ENCODE data around the gene GPC3.
"Not testable (repeated sequence)": the region's sequence is repeated elsewhere in the genome, so short reads cannot be mapped to it uniquely, and the experiment has no call there.

GPC3 gene

DNA sequence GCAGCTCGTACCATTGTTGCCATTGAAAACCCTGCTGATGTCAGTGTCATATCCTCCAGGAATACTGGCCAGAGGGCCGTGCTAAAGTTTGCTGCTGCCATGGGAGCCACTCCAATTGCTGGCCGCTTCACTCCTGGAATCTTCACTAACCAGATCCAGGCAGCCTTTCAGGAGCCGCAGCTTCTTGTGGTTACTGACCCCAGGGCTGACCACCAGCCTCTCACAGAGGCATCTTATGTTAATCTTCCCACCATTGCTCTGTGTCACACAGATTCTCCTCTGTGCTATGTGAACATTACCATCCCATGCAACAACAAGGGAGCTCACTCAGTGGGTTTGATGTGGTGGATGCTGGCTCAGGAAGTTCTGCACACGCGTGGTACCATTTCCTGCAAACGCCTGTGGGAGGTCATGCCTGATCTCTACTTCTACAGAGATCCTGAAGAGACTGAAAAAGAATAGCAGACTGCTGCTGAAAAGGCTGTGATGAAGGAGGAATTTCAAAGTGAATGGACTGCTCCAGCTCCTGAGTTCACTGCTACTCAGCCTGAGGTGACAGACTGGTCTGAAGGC is 222.3 kb downstream of the GPC3 start:
- DNase-seq (ENCODE audit: low read depth), result not testable (repeated sequence)

DNA sequence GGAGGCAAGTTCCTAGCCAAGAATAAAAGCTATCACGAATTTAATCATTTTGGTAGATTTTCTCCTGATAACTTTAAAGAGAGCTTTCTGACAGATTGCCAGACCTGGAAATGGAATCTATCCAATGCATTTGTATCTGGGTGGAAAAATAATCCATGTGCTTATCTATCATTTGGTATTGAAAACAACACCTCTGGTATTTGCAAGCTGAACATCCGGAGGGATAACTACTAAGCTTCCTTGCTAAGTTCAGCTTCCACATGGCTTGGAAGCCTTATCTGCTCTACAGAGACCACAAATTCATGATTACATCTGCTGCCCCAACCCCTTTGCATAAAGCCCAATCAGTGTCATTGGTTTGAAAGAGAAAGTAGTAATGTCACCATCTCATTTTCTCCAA is 230.7 kb downstream of the GPC3 start:
- DNase-seq (ENCODE audit: low read depth), result no peak

DNA sequence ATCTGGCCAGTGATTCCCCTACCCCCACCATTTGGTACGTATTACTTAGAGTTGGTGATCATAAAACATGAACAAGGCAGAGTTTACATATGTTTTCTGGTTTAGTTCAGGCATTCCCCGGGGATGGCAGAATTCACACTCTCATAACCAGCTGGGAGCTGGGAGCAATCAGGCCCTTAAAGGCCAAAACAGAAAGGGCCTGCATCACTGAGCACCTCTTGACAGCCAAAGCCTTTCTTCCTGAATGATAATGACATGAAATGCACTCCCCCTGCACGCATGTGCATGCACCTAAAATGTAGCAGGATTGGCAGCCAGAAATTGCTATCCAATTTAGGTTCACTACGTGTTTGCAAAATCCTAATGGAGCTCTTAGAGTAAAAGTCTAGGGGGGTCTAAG is 235.4 kb downstream of the GPC3 start:
- DNase-seq (ENCODE audit: low read depth), result no peak

DNA sequence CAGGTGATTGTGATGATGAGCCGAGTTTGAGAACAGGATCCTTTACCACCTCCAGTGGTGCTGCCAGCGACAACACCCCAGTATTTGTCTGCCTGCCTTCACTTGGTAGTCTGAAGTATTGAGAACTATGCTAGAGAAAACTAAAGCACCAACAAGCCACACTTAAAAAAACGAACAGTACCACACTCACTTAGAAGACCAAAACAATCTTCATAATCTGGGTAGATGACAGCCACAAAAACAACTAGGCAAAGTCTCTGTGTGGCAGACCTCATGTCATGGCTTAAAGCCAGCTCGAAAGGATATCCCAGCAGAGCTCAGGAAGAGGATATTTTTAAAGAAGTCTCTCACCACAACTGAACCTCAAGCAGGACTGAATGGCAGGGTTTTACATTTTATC is 236.0 kb downstream of the GPC3 start:
- no peak for DNase-seq (ENCODE audit: low read depth)

DNA sequence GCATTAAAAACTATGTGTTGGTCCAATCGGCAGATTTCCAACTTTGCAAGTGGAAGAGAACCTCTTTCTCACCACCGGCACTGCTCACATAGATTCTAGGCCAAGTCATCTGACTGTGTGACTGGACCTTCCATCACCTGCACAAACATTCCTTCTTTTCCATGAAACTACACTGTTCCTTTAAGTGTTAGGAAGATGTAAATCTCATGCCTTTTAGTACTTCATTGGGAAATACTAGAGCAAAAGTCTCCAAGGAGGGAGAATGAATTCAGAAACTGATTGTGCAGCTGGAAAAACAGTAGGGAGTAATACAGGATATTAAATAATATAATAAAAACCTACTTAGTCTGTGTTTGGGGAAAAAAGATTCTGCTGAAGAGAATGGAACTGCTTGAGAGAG is 238.2 kb downstream of the GPC3 start:
- no peak for DNase-seq (ENCODE audit: low read depth)

DNA sequence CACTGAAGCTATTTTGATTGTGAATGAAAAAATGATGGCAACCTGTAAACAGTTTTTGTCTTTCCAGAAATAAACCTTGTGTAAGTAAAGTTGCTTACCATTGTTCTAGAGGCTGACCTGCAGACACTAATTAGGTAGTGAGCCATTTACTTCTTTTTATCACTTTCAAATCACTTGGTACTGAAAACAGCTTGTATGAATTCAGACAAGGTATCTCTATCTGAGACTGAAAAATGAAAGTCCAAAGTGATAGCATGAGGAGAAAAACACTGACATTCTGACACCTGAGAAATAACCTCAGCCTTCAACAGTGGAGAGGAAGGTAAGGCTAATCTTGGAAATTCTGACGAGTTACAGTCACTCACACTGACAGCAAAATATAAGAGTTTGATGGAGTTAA is 238.8 kb downstream of the GPC3 start:
- no peak for DNase-seq (ENCODE audit: low read depth)

DNA sequence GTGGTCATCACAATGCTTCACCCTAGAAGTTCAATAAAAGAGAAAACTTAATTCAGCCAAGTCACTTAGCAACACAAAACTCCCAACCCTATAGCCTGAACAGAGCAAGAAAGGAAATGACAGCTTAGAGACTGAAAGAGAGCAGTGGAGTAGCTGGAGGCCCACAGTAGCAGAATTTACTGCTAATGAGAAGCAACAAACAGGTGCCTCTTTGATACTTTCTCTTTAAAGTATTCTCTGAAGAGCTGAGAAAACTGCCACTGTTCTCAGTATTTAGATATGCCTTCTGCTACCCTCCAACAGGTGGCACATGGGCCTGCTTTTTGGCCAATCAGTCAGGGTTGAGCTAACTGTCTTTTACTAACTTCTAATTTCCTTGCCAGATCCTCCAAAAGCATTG is 240.0 kb downstream of the GPC3 start:
- DNase-seq (ENCODE audit: low read depth), result no peak

DNA sequence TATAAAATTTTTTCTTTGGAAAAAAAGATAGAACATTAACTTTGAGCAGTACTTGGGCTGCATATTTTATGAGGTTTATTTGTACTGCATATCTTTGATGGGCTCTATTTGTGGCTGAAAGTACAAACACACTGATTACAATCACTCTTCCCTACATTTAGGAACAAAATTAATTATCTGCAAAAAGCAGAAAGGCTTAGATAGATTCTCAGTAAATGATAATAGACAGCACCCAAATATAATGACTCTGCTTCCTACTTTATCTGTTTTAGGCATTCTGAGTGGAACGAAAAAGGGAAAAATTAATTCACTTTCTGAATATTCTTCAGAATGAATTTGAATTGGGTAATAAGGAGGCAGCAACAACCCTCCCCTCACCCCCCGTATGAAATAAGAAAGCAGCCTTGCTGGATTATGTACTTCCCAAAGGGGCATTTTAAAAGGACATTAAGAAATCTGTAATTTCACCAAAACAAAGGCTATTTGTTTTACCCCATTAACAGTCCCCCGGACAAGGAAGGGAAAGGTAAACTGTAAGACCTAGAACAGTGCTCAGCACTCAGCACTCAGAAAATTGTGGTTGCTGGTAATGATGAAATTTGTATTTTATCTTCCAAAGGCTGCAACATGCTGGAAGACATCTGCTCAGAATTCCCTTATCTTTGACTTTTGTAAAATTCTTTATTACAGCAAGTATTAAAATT is 242.6 kb downstream of the GPC3 start:
- DNase-seq (ENCODE audit: low read depth), result no peak

DNA sequence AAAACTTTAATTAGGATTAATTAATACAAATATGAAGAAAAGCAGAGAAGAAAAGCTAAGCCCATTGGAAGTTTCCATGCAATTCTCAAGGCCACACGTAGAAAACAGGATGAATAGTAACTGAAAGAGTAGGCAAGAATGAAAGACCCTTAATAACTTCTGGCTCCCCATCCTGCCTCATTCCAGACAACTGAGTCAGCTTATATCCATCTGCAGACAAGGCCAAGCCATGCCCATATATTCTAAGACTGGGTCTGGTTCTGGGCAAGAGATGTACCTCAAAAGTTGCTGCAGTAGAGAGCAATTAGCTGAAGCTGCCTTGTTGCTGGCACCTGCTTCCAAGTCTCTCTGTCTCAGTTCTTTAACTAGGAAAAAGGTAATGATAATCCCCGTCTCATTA is 244.1 kb downstream of the GPC3 start:
- no peak for DNase-seq (ENCODE audit: low read depth)

DNA sequence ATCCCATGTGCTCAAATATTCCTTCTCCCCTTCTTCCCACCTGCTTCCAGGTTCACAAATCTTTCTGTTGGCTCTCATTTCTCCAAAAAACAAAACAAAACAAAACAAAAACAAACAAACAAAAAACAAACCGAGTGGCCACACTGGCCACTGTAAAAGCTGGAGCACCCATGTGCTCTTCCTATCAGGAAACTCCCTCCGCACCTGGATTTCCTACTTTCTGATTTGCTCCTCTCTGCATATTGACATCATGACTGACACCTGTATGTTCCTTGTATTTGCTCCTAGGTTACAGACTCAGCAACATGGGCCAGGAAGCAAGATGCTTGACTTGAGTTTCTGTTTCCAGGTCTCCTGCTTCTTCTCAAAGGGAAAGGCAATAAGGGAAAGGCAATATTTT is 258.8 kb downstream of the GPC3 start:
- no peak for DNase-seq (ENCODE audit: low read depth)

DNA sequence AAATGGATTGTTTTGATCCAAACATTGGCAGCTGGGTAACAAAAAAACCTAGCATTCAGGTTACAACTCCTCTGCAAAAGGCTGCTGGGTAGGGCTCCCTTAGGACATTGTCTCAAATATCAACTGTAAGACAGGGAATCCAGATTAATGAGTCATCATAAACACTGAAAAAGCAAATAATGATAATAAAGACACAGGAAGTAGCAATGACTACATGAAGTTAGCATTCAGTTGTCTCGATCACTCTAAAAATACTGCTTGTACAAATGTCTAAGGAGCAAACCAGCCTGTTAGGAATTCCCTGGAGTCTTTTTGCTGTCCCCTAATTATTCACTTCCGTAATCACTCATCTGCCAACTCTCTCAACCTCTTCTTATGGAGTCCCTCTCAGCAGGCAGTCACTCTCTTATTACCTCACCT is 259.2 kb downstream of the GPC3 start:
- DNase-seq (ENCODE audit: low read depth), result no peak

DNA sequence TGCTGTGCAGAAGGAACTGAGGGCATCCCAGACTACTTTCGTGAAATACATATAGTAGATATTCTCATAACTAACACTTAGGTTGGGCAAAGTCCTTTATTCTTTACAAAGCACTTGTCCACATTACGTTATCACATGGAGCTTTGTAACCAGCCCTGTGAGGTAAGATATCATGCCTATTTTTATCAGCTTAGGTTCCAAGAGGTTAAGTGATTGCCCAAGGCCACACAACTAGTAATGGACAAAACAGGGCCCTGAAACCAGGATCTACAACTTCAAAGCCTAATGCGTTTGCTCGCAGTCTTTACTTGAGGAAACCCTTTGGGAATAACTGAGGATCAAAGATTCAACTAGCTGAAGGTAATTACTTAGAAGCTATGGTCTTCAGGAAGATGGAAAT is 261.5 kb downstream of the GPC3 start:
- no peak for DNase-seq (ENCODE audit: low read depth)

DNA sequence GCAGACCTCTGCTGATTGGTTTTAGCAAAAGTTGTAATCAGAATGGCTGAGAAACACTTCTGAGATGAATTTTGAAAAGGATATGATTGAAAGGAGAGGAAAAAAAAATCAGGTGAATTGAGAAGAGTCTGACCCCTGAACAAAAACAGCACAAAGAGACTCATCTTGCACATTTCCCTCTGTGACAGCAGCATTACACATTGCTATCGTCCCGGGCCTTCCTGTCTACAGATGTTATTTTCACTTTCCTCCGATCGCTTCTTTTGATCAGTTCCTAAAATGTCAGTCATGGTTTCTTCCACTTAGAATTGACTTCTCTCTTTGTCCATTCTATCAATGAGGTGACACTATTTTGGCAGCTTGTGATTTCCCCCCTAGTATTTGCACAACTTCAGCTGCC is 262.6 kb downstream of the GPC3 start:
- no peak for DNase-seq (ENCODE audit: low read depth)

DNA sequence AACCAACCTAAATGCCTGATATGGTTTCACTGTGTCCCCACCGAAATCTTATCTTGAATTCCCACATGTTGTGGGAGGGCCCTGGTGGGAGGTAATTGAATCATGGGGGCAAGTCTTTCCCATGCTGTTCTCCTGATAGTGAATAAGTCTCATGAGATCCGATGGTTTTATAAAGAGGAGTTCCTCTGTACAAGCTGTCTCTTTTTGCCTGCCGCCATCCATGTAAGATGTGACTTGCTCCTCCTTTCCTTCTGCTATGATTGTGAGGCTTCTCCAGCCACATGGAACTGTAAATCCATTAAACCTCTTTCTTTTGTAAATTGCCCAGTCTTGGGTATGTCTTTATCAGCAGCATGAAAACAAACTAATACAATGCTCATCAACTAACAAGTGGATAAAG is 265.1 kb downstream of the GPC3 start:
- not testable (repeated sequence) for DNase-seq (ENCODE audit: low read depth)

DNA sequence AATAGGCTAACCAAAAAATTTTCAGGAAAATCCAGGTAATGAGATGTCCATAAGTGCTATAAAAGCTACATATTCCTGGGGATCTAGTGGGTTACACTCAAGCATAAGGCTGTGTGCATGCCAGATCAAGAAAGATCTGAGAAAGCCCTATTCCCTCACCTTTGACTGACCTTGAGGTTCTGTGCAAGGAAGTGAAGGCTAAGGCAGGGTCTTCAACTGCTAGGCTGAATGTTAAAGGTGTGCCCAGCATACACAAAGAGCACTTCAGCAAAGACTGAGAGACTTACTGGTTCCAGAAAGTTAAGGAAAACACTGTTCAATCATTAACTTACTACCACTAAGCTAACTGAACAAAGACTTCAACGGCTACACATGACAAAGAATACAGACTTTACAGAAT is 269.7 kb downstream of the GPC3 start:
- no peak for DNase-seq (ENCODE audit: low read depth)

DNA sequence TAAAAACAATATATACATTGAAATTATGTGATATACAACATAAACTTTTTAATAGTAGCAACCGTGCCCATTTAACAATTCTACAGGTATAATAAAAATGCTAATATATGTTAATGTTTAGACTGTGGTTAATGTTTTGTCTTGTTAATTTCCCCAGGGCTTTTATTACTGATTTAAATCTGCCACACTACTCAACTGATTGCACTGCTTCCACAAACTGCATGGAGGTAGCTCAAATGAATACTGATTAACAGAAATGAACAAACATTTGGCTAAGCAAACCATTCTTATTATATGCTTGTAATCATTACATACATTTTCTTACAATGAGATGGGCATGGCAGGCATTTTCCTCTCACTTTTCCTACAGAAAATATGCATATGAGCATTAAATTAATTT is 275.9 kb downstream of the GPC3 start:
- no peak for DNase-seq (ENCODE audit: low read depth)

DNA sequence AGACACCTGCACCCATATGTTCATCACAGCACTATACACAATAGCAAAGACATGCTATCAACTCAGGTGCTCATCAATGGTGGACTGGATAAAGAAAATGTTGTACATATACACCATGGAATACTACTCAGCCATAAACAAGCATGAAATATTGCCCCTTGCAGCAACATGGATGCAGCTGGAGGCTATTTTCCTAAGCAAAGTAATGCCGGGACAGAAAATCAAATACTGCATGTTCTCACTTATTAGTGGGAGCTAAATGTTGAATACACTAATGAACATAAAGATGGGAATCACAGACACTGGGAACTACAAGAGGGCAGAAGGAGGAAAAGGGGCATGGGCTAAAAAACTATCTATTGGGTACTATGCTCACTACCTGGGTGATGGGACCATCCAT is 278.5 kb downstream of the GPC3 start:
- no peak for DNase-seq (ENCODE audit: low read depth)

DNA sequence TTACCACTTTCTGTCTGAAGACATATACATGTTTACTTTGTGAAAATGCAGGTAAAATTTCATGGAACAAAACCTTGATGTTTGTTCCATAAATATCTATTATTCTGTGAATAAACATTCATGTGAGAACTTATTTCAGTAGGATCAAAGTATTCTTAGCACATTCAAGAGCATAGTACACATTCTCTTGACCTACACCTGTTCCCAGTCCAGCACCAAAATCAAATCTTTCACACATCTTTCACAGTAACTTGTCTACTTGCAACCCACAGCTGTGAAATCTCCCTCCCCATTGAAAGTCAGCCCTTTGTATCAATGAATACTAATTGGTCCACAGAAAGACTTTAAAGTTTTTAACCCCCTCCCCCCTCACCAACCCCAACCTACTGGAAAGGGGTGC is 283.2 kb downstream of the GPC3 start:
- DNase-seq (ENCODE audit: low read depth), result no peak

DNA sequence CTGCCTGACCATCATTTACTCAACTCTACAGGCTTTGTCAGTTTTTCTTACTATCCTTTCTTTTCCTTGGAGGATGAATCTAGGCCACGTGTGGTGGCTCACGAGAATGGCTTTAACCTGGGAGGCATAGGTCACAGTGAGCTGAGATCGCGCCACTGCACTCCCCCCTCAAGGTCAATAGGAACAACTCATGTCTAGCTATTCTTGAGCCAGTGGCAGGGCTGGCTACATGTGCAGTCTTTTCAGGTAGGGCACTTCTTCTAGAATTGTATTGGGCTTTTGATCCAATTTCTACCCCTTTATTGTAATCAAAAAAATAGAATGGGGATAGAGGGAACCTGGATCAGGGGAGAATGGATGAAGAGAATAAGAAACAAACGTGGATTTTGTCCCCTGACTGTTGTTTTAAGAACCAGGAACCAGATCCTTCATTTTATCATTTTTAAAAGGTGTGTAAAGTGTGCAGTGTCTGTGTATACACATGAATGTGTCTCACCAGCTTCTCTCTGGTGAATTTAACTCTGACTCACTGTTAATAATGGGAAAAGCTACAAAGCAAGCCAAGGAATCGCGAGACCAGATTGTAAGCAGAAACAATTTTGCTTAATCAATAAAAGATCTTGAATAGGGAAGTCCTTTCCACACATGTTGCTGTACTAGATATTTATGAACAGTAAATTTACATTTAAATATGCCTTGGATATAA is 286.2 kb downstream of the GPC3 start:
- no peak for DNase-seq (ENCODE audit: low read depth)

DNA sequence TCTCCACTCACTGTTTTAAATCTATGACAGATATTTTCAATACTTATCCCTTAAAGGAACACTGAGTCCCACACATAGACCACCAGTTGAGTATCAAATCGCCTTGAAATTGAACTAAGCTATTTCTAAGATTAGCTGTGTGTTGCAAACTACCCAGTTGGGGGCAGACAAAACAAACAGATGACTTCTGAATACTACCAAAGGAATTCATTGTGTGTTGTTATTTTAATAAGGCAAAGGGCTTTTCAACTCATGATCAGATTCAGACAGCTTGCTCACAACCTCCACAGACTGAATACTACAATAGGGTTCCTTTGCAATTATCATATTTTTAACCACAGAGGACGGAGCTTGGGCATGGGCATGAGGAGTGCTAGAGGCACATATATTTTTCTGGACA is 287.1 kb downstream of the GPC3 start:
- DNase-seq (ENCODE audit: low read depth), result no peak

DNA sequence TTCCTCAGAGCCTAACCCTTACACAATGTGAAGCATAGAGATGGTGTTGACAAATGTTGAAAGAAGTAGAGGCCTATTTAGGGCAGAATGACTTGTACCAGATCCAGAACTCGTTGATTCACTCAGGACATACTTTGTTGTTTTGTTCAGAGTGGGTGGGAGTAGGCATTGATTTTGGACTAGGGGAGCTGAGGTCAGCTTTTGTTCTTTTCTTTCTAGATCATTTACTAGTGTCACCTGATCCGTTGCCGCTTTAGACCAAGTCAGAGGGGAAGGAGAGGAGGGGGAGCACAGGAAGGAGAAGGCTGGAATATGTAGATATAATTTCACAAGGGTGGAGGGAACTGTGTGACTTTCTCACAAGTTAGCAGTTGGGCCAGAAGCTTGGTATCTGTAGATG is 287.7 kb downstream of the GPC3 start:
- no peak for DNase-seq (ENCODE audit: low read depth)

DNA sequence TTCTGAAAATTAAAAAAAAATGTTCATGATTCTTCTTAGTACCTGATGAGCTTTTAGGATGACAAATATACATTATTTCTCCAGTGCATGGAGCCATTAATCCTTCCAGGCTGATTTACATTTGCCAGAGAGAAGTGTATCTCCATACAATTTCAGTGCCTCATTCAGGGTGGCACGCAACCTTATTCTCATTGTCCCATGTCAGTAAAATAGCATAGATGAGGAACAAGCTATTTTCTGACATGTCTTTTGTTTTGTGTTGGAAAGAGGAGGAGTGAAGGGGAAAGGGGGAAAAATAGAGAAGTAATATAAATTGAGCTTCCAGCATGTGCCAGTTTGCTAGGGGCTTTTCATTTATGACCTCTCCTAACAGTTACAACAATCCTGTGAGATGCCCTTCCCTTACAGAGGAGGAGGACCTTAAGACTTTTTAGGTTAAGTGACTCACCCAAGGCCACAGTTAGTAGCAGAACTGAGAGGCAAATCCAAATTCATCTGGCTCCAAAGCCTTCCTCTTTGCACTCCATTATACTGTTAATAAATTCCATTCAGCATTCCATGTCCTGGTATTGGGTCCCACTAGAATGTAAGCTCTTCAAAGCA is 295.3 kb downstream of the GPC3 start:
- DNase-seq (ENCODE audit: low read depth), result no peak

DNA sequence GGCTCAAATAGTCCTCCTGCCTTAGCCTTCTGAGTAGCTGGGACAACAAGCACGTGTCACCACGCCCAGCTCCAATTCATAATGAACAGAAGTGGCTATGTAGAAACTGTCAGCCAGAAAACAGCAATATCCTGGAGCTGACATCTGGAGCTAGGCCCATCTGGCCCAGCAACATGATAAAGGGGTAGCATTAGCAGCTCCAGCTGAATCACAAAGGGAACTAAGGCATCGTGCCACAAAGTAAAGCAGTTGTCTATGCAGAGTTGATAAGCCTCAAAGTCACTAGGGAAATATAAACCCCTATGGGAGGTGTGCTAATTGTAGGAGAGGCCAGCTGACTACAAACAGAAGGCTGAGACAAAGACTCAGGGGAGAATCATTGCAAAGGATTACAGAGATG is 299.6 kb downstream of the GPC3 start:
- no peak for DNase-seq (ENCODE audit: low read depth)

All from T follicular helper cell (primary cell).